ENCODE results near the gene FRMD6. TPM values are rescaled to one million over a fixed set of nuclear protein-coding genes. Genes with fewer than 3 reads are reported as not detected.
"Not testable (repeated sequence)": the region's sequence is repeated elsewhere in the genome, so short reads cannot be mapped to it uniquely, and the experiment has no call there.

The FRMD6 gene
- total RNA-seq, 1 experiment from 2014 or later: 9.6 TPM

DNA sequence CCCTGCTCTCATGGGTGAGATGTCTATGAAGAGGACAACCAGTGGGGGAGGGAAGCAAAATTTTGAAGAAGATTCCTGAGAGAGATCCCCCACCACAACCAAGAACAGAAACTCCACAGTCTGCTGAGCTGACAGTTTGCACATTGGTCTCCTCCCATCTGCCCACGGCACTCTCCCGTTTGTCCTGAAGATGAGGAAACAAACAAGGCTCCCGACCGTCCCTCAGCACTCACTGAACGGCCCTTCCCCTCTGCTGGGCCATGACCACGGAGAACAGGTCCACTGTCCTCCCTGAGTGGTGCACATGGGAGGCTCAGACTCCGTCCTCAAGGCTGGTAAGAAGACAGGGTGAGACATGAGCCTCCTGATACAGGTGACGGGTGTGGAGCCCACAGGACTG lies 114.9 kb downstream of the FRMD6 start:
- H3K79me2 ChIP-seq (ENCODE audit: insufficient read depth, low read length); H3K79me1 ChIP-seq (ENCODE audit: insufficient read depth, low read depth, low read length, poor library complexity, severe bottlenecking); H3K23me2 ChIP-seq (ENCODE audit: insufficient read length, low read depth, low read length, poor library complexity, severe bottlenecking); H3K4me1 ChIP-seq (ENCODE audit: insufficient read depth, low read length); H4K8ac ChIP-seq (replicated peaks; ENCODE audit: insufficient read length, low read depth, low read length); H3K4me1 Mint-ChIP-seq; H3K4me2 ChIP-seq (ENCODE audit: insufficient read depth, insufficient read length, low read length); H3K27me3 Mint-ChIP-seq (ENCODE audit: low read depth); H3K9me3 ChIP-seq (ENCODE audit: control insufficient read depth, low read depth, low read length); H3K27ac ChIP-seq (ENCODE audit: insufficient read length, low read depth, low read length); H2BK15ac ChIP-seq (ENCODE audit: low read depth, low read length); H4K5ac ChIP-seq (ENCODE audit: insufficient read length, low read depth, low read length); H2BK120ac ChIP-seq (ENCODE audit: low read depth, low read length, poor library complexity, severe bottlenecking); H3K9me3 Mint-ChIP-seq; H2BK20ac ChIP-seq (ENCODE audit: low read depth, low read length, poor library complexity, severe bottlenecking); H3K4ac ChIP-seq (ENCODE audit: low read depth, low read length); H3K14ac ChIP-seq (ENCODE audit: insufficient read depth, low read length); H4K20me1 ChIP-seq (ENCODE audit: control insufficient read depth, insufficient read depth, insufficient read length); H3T11ph ChIP-seq (ENCODE audit: low read length); H3K23ac ChIP-seq (ENCODE audit: insufficient read length, low read depth, low read length); H3K36me3 Mint-ChIP-seq (ENCODE audit: insufficient read depth in 1 of 3, low read depth in 3 of 3); H3K27ac Mint-ChIP-seq; H4K91ac ChIP-seq (ENCODE audit: insufficient read length, low read depth, low read length); H2AFZ ChIP-seq (ENCODE audit: low read length); DNase-seq; H3K56ac ChIP-seq (ENCODE audit: insufficient read length, low read depth, low read length); H2AK5ac ChIP-seq (ENCODE audit: insufficient read length, low read length); H3K27me3 ChIP-seq (ENCODE audit: insufficient read depth, low read length); H2BK5ac ChIP-seq (ENCODE audit: insufficient read length, low read length); H3K9ac ChIP-seq (ENCODE audit: extremely low read depth, insufficient read length, low read length); H3K18ac ChIP-seq (ENCODE audit: insufficient read length, low read depth, low read length); H2BK12ac ChIP-seq (ENCODE audit: insufficient read length, low read depth, low read length); H3K4me3 Mint-ChIP-seq: not testable (repeated sequence)
- WGBS (ENCODE audit: extremely low coverage, insufficient read length, low lambda C conversion rate): no CpG with 5 or more reads among the region's 8 CpGs

DNA sequence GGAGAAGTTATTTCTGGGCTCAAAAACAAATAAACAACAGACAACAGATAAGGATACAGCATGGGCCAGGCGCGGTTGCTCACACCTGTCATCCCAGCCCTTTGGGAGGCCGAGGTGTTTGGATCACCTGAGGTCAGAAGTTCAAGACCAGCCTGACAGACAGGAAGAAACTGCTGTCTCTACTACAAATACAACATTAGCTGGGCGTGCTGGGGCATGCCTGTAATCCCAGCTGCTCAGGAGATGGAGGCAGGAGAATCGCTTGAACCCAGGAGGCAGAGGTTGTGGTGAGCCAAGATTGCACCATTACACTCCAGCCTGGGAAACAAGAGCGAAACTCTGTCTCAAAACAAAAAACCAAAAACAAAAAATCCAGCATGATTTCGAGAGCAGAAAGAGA lies 117.6 kb downstream of the FRMD6 start:
- H4K91ac ChIP-seq (ENCODE audit: insufficient read length, low read depth, low read length); H4K8ac ChIP-seq (replicated peaks; ENCODE audit: insufficient read length, low read depth, low read length); H2BK5ac ChIP-seq (ENCODE audit: insufficient read length, low read length); H3K23me2 ChIP-seq (ENCODE audit: insufficient read length, low read depth, low read length, poor library complexity, severe bottlenecking); H3K9me3 ChIP-seq (ENCODE audit: control insufficient read depth, low read depth, low read length); H3K27ac ChIP-seq (ENCODE audit: insufficient read length, low read depth, low read length); H3K9me3 Mint-ChIP-seq; H2BK12ac ChIP-seq (ENCODE audit: insufficient read length, low read depth, low read length); H4K5ac ChIP-seq (ENCODE audit: insufficient read length, low read depth, low read length); H3K4ac ChIP-seq (ENCODE audit: low read depth, low read length); H2AK5ac ChIP-seq (ENCODE audit: insufficient read length, low read length); H2AFZ ChIP-seq (ENCODE audit: low read length); H3K14ac ChIP-seq (ENCODE audit: insufficient read depth, low read length); H3K36me3 Mint-ChIP-seq (ENCODE audit: insufficient read depth in 1 of 3, low read depth in 3 of 3); H3K27me3 ChIP-seq (ENCODE audit: insufficient read depth, low read length); H3K4me3 Mint-ChIP-seq; H3K56ac ChIP-seq (ENCODE audit: insufficient read length, low read depth, low read length); H3K27me3 Mint-ChIP-seq (ENCODE audit: low read depth); H2BK20ac ChIP-seq (ENCODE audit: low read depth, low read length, poor library complexity, severe bottlenecking); H4K20me1 ChIP-seq (ENCODE audit: control insufficient read depth, insufficient read depth, insufficient read length); H3K79me1 ChIP-seq (ENCODE audit: insufficient read depth, low read depth, low read length, poor library complexity, severe bottlenecking); H3K27ac Mint-ChIP-seq; H3K4me1 ChIP-seq (ENCODE audit: insufficient read depth, low read length); H3K9ac ChIP-seq (ENCODE audit: extremely low read depth, insufficient read length, low read length); H3K23ac ChIP-seq (ENCODE audit: insufficient read length, low read depth, low read length); H3K4me1 Mint-ChIP-seq; H2BK15ac ChIP-seq (ENCODE audit: low read depth, low read length); H3K79me2 ChIP-seq (ENCODE audit: insufficient read depth, low read length); H3T11ph ChIP-seq (ENCODE audit: low read length); DNase-seq; H3K18ac ChIP-seq (ENCODE audit: insufficient read length, low read depth, low read length); H2BK120ac ChIP-seq (ENCODE audit: low read depth, low read length, poor library complexity, severe bottlenecking); H3K4me2 ChIP-seq (ENCODE audit: insufficient read depth, insufficient read length, low read length): not testable (repeated sequence)
- WGBS (ENCODE audit: extremely low coverage, insufficient read length, low lambda C conversion rate): no CpG with 5 or more reads among the region's 7 CpGs

Measured in H9 (cell line).